LNCaP clone FGC (cell line): ENCODE results near the gene IMMP2L.

Experiments used
- DNase-seq: peaks from one replicate; pipeline ENCODE4 v3.0.0-alpha.2; 2011; ENCODE audit warnings: low read depth
- H3K4me3 ChIP-seq: 2 replicates; pipeline ENCODE4 v1.5.1; 2011; ENCODE audit warnings: mild to moderate bottlenecking, low read depth, low read length, control low read depth
- CTCF ChIP-seq: IDR thresholded peaks from 2 replicates; pipeline ENCODE4 v1.5.1; 2012; ENCODE audit warnings: mild to moderate bottlenecking; ENCODE audit not compliant: control insufficient read depth, insufficient read depth; ENCODE audit errors: extremely low read depth

Gene IMMP2L

GRCh38 chr7:110801502-110801901, 760.8 kb downstream of the IMMP2L start:
- DNase-seq, result no peak
- TF ChIP-seq CTCF, result no peak
- H3K4me3 ChIP-seq, result no peak overlapping the region

GRCh38 chr7:110800984-110801383, 761.3 kb downstream of the IMMP2L start:
- TF ChIP-seq CTCF, result no peak
- no peak overlapping the region for H3K4me3 ChIP-seq
- no peak for DNase-seq

- no peak overlapping the region for H3K4me3 ChIP-seq
- TF ChIP-seq CTCF, result no peak
- DNase-seq, result no peak
Observed at GRCh38 chr7:110797656-110798055, 764.6 kb downstream of the IMMP2L start.

- DNase-seq, result no peak
- no peak for TF ChIP-seq CTCF
- H3K4me3 ChIP-seq, result no peak overlapping the region
Observed at GRCh38 chr7:110790992-110791391, 771.3 kb downstream of the IMMP2L start.

- no peak overlapping the region for H3K4me3 ChIP-seq
- DNase-seq, result no peak
- TF ChIP-seq CTCF, result no peak
Observed at GRCh38 chr7:110786328-110786965, 775.8 kb downstream of the IMMP2L start.

GRCh38 chr7:110784749-110785148, 777.5 kb downstream of the IMMP2L start:
- no peak for TF ChIP-seq CTCF
- no peak for DNase-seq

GRCh38 chr7:110780712-110781111, 781.6 kb downstream of the IMMP2L start:
- TF ChIP-seq CTCF, result no peak
- no peak overlapping the region for H3K4me3 ChIP-seq
- no peak for DNase-seq

More at GRCh38 chr7:110784749-110785148, 777.5 kb downstream of the IMMP2L start:
- no peak overlapping the region for H3K4me3 ChIP-seq
